Endothelial cell of umbilical vein (primary cell): ENCODE measurements around the gene RPGRIP1L. TPM values are rescaled to one million over a fixed set of nuclear protein-coding genes. Genes with fewer than 3 reads are reported as not detected.

Experiments used
- BruUV-seq: library from RNA; stranded (reverse); fragments of 400-500 nt; replicated peaks from 2 replicates; lab custom pipeline; 2021; lab: Mats Ljungman, UMichigan
- CTCF ChIA-PET: fragments of 300-600, 350-600 bp; sonication (Branson Sonifier 250); formaldehyde crosslinking; loops from one replicate; lab custom pipeline; 2021; ENCODE audit warnings: antibody characterized with exemption, inconsistent platforms; lab: Charles Lee
- POLR2A ChIA-PET: fragments of 300-600, 350-600 bp; sonication (Branson Sonifier 250); formaldehyde crosslinking; loops from one replicate; lab custom pipeline; 2021; ENCODE audit warnings: antibody characterized with exemption, inconsistent platforms; lab: Charles Lee
- DNase-seq: peaks from one replicate; pipeline ENCODE4 v3.0.0-alpha.2; 2011; ENCODE audit warnings: low read depth, low spot score
- FAIRE-seq: peaks from 2 replicates; lab custom pipeline; 2011; peaks lifted over from hg19 to GRCh38; lab: Jason Lieb, UNC
- H2AFZ ChIP-seq: 2 replicates; pipeline ENCODE4 v1.6.0; 2012; ENCODE audit warnings: low read depth, low read length, control low read depth, inconsistent platforms
- H3K27ac ChIP-seq: 2 replicates; pipeline ENCODE4 v1.5.1; 2011; ENCODE audit warnings: low read depth, mild to moderate bottlenecking, control low read depth, low read length, moderate library complexity; ENCODE audit not compliant: insufficient read depth
- H3K27me3 ChIP-seq, 2 experiments: 2 replicates each; pipeline versions ENCODE4 v1.6.0 to v1.6.1; 2011; ENCODE audit warnings: low read length in 2 of 2, mixed read lengths in 1 of 2; ENCODE audit not compliant: control insufficient read depth in 2 of 2, insufficient read depth in 2 of 2
- H3K36me3 ChIP-seq, 2 experiments: 2 replicates in 1 of 2; 3 replicates in 1 of 2; pipeline ENCODE4 v1.5.1; 2011; ENCODE audit warnings: low read length in 2 of 2, mild to moderate bottlenecking in 1 of 2, moderate library complexity in 1 of 2; ENCODE audit not compliant: control insufficient read depth in 2 of 2, insufficient read depth in 2 of 2; ENCODE audit errors: extremely low read depth in 1 of 2
- H3K4me1 ChIP-seq: 3 replicates; pipeline ENCODE4 v1.5.1; 2011; ENCODE audit warnings: mild to moderate bottlenecking, low read length; ENCODE audit not compliant: control insufficient read depth, insufficient read depth; ENCODE audit errors: extremely low read depth
- H3K4me2 ChIP-seq: 2 replicates; pipeline ENCODE4 v1.6.1; 2011; ENCODE audit warnings: low read length, control low read depth, mixed read lengths; ENCODE audit not compliant: insufficient read depth
- H3K4me3 ChIP-seq, 3 experiments: fragments of 200-600 bp in 1 of 3; sonication (generic), shearing (Covaris generic) in 1 of 3; replicated peaks in 1 of 3; 2 replicates each; pipeline ENCODE4 v1.5.1; 2011 to 2016; ENCODE audit warnings: control low read depth in 3 of 3, low read length in 3 of 3, mild to moderate bottlenecking in 2 of 3, inconsistent platforms in 1 of 3, low read depth in 1 of 3, moderate library complexity in 1 of 3; ENCODE audit not compliant: insufficient read depth in 1 of 3
- H3K79me2 ChIP-seq: 2 replicates; pipeline ENCODE4 v1.6.0; 2012; ENCODE audit warnings: low read length, inconsistent platforms; ENCODE audit not compliant: control insufficient read depth, insufficient read depth
- H3K9ac ChIP-seq: replicated peaks from 2 replicates; pipeline ENCODE3; 2011; ENCODE audit warnings: low read length, control low read depth; ENCODE audit not compliant: insufficient read depth; ENCODE audit errors: extremely low read depth
- H3K9me1 ChIP-seq: replicated peaks from 3 replicates; pipeline ENCODE4 v1.6.0; 2011; ENCODE audit warnings: mild to moderate bottlenecking, low read length; ENCODE audit not compliant: control insufficient read depth, insufficient read depth; ENCODE audit errors: extremely low read depth
- H3K9me3 ChIP-seq: replicated peaks from 2 replicates; pipeline ENCODE4 v1.5.1; 2012; ENCODE audit warnings: low read length, inconsistent platforms; ENCODE audit not compliant: control insufficient read depth, insufficient read depth
- H4K20me1 ChIP-seq: replicated peaks from 2 replicates; pipeline ENCODE3; 2011; ENCODE audit warnings: mild to moderate bottlenecking, low read length; ENCODE audit not compliant: control insufficient read depth, insufficient read depth; ENCODE audit errors: extremely low read depth
- EZH2 ChIP-seq: IDR thresholded peaks from 2 replicates; pipeline ENCODE4 v1.6.1; 2012; ENCODE audit warnings: borderline replicate concordance, low read depth, mild to moderate bottlenecking, moderate library complexity, low read length, inconsistent platforms; ENCODE audit not compliant: severe bottlenecking
- FOS ChIP-seq: IDR thresholded peaks from 2 replicates; pipeline ENCODE4 v1.6.1; 2011; ENCODE audit warnings: mild to moderate bottlenecking, low read length, moderate library complexity, borderline replicate concordance; ENCODE audit not compliant: insufficient read depth
- GATA2 ChIP-seq: IDR thresholded peaks from 2 replicates; pipeline ENCODE4 v1.7.0; 2011; ENCODE audit warnings: low read depth, mild to moderate bottlenecking, moderate library complexity, mixed read lengths, low read length; ENCODE audit not compliant: insufficient read length, insufficient read depth
- JUN ChIP-seq: IDR thresholded peaks from 2 replicates; pipeline ENCODE4 v1.6.1; 2011; ENCODE audit warnings: borderline replicate concordance, low read depth; ENCODE audit not compliant: insufficient read length, insufficient read depth
- MYC ChIP-seq: IDR thresholded peaks from one replicate; pipeline ENCODE4 v1.6.1; 2011; ENCODE audit warnings: mild to moderate bottlenecking, low read depth, low read length
- POLR2A ChIP-seq: IDR thresholded peaks from 2 replicates; pipeline ENCODE4 v1.6.1; 2012; ENCODE audit warnings: low read depth, mild to moderate bottlenecking, control low read depth, low read length
- POLR2AphosphoS5 ChIP-seq: IDR thresholded peaks from 2 replicates; pipeline ENCODE4 v1.6.1; 2012; ENCODE audit warnings: low read depth, mild to moderate bottlenecking, control low read depth, low read length, moderate library complexity; ENCODE audit not compliant: insufficient read depth
- dilution Hi-C: fragments of 300-500 bp; cut with MboI; formaldehyde crosslinking; loops from one replicate; pipeline ENCODE4 v1.15.0; 2019; ENCODE audit warnings: low sequenced_read_pairs; ENCODE audit not compliant: extremely low pct_ligation_motif_present
- intact Hi-C: fragments of 100-400 bp; cut with micrococcal nuclease; formaldehyde crosslinking; loops from one replicate; pipeline ENCODE4 v1.10.0; 2022
- polyA plus RNA-seq, 4 experiments: library from polyadenylated mRNA; depleted of rRNA in 3 of 4; stranded (reverse) in 3 of 4; unstranded in 1 of 4; fragments of >200 nt; gene quantifications; 2 replicates each; pipeline versions ENCODE4 v1.2.1 to v1.2.3, GENCODE V29; 2011 to 2012; ENCODE audit warnings: missing spikeins in 1 of 4
- total RNA-seq: library from RNA; stranded (reverse); gene quantifications from 2 replicates; pipeline ENCODE4 v1.2.3, GENCODE V29; 2021
- TF ChIP-seq, protein P1 (sequence below), 2 donors: IDR thresholded peaks; 1 replicate in 1 of 2; 2 replicates in 1 of 2; pipeline ENCODE4 v1.5.1; 2011; ENCODE audit warnings: low read length in 2 of 2, mild to moderate bottlenecking in 2 of 2, moderate library complexity in 2 of 2, control low read depth in 1 of 2, inconsistent platforms in 1 of 2, low read depth in 1 of 2; ENCODE audit not compliant: insufficient read depth in 1 of 2; ENCODE audit errors: extremely low read depth in 1 of 2
- TF ChIP-seq, protein P2 (sequence below): IDR thresholded peaks from 2 replicates; pipeline ENCODE4 v1.6.1; 2011; ENCODE audit not compliant: insufficient read depth, insufficient read length

RPGRIP1L gene
- total and polyA plus RNA-seq, 2 donors (not counting 3 experiments of a cell fraction or from before 2014, with no cell fraction given): 3.2 to 13.2 TPM

DNA sequence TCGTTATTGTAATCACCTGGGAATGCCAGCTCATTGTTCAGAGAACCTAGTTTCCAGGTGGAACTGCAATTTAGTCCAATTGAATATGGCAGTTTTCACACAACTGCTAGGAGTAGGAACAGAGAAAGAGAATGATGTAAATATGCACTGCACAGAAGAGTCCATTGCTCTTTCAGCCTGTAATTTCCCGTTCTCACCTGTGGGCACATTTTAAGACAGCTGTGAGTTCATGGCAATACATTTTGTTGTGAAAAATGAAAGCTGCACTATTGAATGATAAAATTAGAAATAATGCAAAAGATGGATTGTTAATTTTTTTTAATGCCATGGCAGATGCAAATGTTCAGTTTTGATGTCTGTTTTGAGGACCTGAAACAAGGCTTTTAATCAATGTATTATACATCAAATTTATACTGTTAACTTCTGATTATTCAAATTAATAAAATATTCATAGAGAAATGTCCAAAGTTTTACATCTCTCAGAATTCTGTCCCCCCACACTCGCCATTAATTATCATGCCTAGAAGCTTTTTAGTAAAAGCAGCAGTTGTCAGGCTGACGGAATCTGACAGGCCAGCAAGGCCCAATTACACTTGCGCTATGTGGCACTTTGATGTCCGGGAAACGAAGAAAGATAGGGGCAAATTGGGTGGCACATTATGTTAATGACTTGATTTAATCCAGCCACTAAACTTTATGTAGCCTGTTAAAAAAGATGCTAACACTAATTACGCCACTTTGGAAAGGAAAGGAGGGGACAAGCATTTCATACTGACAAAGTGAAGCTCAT, 72.2 kb downstream of the RPGRIP1L start:
- no peak overlapping the region for H3K4me2 ChIP-seq

More for the DNA sequence above, 72.2 kb downstream of the RPGRIP1L start:
- Histone ChIP-seq H3K9me1 (no peaks in the 10 kb centered on the region), H3K9me3 (no peaks in the 10 kb centered on the region), H3K9ac (no peak overlapping the region), H3K79me2 (no peaks in the 10 kb centered on the region), H2AFZ (no peak overlapping the region), H3K27me3 (no peaks in the 10 kb centered on the region), H3K4me3 (no peak overlapping the region), H3K4me1 (peaks cover 10% of the 10 kb centered on the region), H4K20me1 (no peaks in the 10 kb centered on the region), H3K36me3 (no peaks in the 10 kb centered on the region), H3K27ac (no peak overlapping the region)
- no peak for FAIRE-seq
- TF ChIP-seq EZH2 (no peak), MYC (no peak), GATA2 (no peak), POLR2AphosphoS5 (no peak), FOS (no peak), POLR2A (no peak), JUN (no peak)
- TF ChIP-seq, protein P1, sequence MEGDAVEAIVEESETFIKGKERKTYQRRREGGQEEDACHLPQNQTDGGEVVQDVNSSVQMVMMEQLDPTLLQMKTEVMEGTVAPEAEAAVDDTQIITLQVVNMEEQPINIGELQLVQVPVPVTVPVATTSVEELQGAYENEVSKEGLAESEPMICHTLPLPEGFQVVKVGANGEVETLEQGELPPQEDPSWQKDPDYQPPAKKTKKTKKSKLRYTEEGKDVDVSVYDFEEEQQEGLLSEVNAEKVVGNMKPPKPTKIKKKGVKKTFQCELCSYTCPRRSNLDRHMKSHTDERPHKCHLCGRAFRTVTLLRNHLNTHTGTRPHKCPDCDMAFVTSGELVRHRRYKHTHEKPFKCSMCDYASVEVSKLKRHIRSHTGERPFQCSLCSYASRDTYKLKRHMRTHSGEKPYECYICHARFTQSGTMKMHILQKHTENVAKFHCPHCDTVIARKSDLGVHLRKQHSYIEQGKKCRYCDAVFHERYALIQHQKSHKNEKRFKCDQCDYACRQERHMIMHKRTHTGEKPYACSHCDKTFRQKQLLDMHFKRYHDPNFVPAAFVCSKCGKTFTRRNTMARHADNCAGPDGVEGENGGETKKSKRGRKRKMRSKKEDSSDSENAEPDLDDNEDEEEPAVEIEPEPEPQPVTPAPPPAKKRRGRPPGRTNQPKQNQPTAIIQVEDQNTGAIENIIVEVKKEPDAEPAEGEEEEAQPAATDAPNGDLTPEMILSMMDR (IDR thresholded peaks at IDR 0.05; ENCODE audit: extremely low read depth in 1 of 2, insufficient read depth in 1 of 2, low read depth in 1 of 2, low read length in 2 of 2): no peak
- TF ChIP-seq, protein P2, sequence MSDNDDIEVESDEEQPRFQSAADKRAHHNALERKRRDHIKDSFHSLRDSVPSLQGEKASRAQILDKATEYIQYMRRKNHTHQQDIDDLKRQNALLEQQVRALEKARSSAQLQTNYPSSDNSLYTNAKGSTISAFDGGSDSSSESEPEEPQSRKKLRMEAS: no peak
- intact Hi-C loops (no loop called here), dilution Hi-C loops (no loop called here)
- POLR2A ChIA-PET: interaction anchor here (0.6 kb wide), 1 partner anchor 11 kb away, joined by 5 read pairs; no protein-coding TSS in a partner anchor
- BruUV-seq: no TSS peak
- CTCF ChIA-PET: no interaction called here
- DNase-seq: no peak
